H9 (cell line): ENCODE results near the gene MYO1C. TPM values are rescaled to one million over a fixed set of nuclear protein-coding genes. Genes with fewer than 3 reads are reported as not detected.

Experiments
- DNase-seq: peaks from one replicate; pipeline ENCODE4 v3.0.0-alpha.2; 2017
- H2AFZ ChIP-seq: one replicate; pipeline ENCODE4 v1.6.1; 2013; ENCODE audit warnings: mild to moderate bottlenecking, low read length, control low read depth, moderate library complexity
- H2AK5ac ChIP-seq: 2 replicates; pipeline ENCODE4 v1.6.1; 2013; ENCODE audit warnings: low read length, control low read depth, mixed read lengths; ENCODE audit not compliant: insufficient read length
- H2BK120ac ChIP-seq: one replicate; pipeline ENCODE4 v1.6.1; 2013; ENCODE audit warnings: low read depth, mild to moderate bottlenecking, low read length, control low read depth, inconsistent platforms; ENCODE audit not compliant: poor library complexity, severe bottlenecking
- H2BK12ac ChIP-seq: 2 replicates; pipeline ENCODE4 v1.6.1; 2013; ENCODE audit warnings: low read length, control low read depth, mixed read lengths, low read depth; ENCODE audit not compliant: insufficient read length
- H2BK15ac ChIP-seq: 2 replicates; pipeline ENCODE4 v1.6.1; 2013; ENCODE audit warnings: low read depth, low read length, control low read depth
- H2BK20ac ChIP-seq: one replicate; pipeline ENCODE4 v1.6.1; 2013; ENCODE audit warnings: low read depth, mild to moderate bottlenecking, low read length, control low read depth, inconsistent platforms; ENCODE audit not compliant: poor library complexity, severe bottlenecking
- H2BK5ac ChIP-seq: 2 replicates; pipeline ENCODE4 v1.6.1; 2013; ENCODE audit warnings: low read length, control low read depth, mixed read lengths; ENCODE audit not compliant: insufficient read length
- H3K14ac ChIP-seq: 2 replicates; pipeline ENCODE4 v1.6.1; 2013; ENCODE audit warnings: low read length, control low read depth; ENCODE audit not compliant: insufficient read depth
- H3K18ac ChIP-seq: 2 replicates; pipeline ENCODE4 v1.6.1; 2013; ENCODE audit warnings: low read depth, mild to moderate bottlenecking, mixed read lengths, low read length, control low read depth; ENCODE audit not compliant: insufficient read length
- H3K23ac ChIP-seq: 2 replicates; pipeline ENCODE4 v1.6.1; 2013; ENCODE audit warnings: low read length, control low read depth, mixed read lengths, low read depth; ENCODE audit not compliant: insufficient read length
- H3K23me2 ChIP-seq: 2 replicates; pipeline ENCODE4 v1.6.1; 2013; ENCODE audit warnings: low read depth, mild to moderate bottlenecking, mixed read lengths, low read length, control low read depth; ENCODE audit not compliant: insufficient read length, poor library complexity, severe bottlenecking
- H3K27ac ChIP-seq: 2 replicates; pipeline ENCODE4 v1.5.1; 2013; ENCODE audit warnings: low read length, control low read depth, mixed read lengths, low read depth; ENCODE audit not compliant: insufficient read length
- H3K27me3 ChIP-seq: 2 replicates; pipeline ENCODE4 v1.6.1; 2013; ENCODE audit warnings: low read length, control low read depth, inconsistent platforms; ENCODE audit not compliant: insufficient read depth
- H3K4ac ChIP-seq: 2 replicates; pipeline ENCODE4 v1.6.1; 2013; ENCODE audit warnings: low read depth, mild to moderate bottlenecking, control low read depth, inconsistent platforms, low read length, moderate library complexity
- H3K4me1 ChIP-seq: 2 replicates; pipeline ENCODE4 v1.6.1; 2013; ENCODE audit warnings: low read length, control low read depth, inconsistent platforms; ENCODE audit not compliant: insufficient read depth
- H3K4me2 ChIP-seq: 2 replicates; pipeline ENCODE4 v1.6.1; 2013; ENCODE audit warnings: low read length, control low read depth, mixed read lengths; ENCODE audit not compliant: insufficient read length, insufficient read depth
- H3K56ac ChIP-seq: 2 replicates; pipeline ENCODE4 v1.6.1; 2013; ENCODE audit warnings: low read depth, mild to moderate bottlenecking, mixed read lengths, low read length, control low read depth; ENCODE audit not compliant: insufficient read length
- H3K79me1 ChIP-seq: 2 replicates; pipeline ENCODE4 v1.6.1; 2013; ENCODE audit warnings: low read depth, mild to moderate bottlenecking, moderate library complexity, low read length, control low read depth, inconsistent platforms; ENCODE audit not compliant: insufficient read depth, poor library complexity, severe bottlenecking
- H3K79me2 ChIP-seq: 2 replicates; pipeline ENCODE4 v1.6.1; 2013; ENCODE audit warnings: low read length, control low read depth, inconsistent platforms; ENCODE audit not compliant: insufficient read depth
- H3K9ac ChIP-seq: 2 replicates; pipeline ENCODE4 v1.6.1; 2013; ENCODE audit warnings: low read length, control low read depth, mixed read lengths; ENCODE audit not compliant: insufficient read length; ENCODE audit errors: extremely low read depth
- H3K9me3 ChIP-seq: one replicate; pipeline ENCODE4 v1.6.1; 2013; ENCODE audit warnings: low read depth, low read length, inconsistent platforms; ENCODE audit not compliant: control insufficient read depth
- H3T11ph ChIP-seq: one replicate; pipeline ENCODE4 v1.6.1; 2013; ENCODE audit warnings: mild to moderate bottlenecking, low read length, control low read depth, inconsistent platforms
- H4K20me1 ChIP-seq: one replicate; pipeline ENCODE4 v1.6.1; 2013; ENCODE audit not compliant: control insufficient read depth, insufficient read length, insufficient read depth
- H4K5ac ChIP-seq: 2 replicates; pipeline ENCODE4 v1.6.1; 2013; ENCODE audit warnings: low read depth, mild to moderate bottlenecking, mixed read lengths, low read length, control low read depth; ENCODE audit not compliant: insufficient read length
- H4K8ac ChIP-seq: replicated peaks from 2 replicates; pipeline ENCODE4 v1.6.1; 2013; ENCODE audit warnings: low read length, control low read depth, mixed read lengths, low read depth; ENCODE audit not compliant: insufficient read length
- H4K91ac ChIP-seq: 2 replicates; pipeline ENCODE4 v1.6.1; 2013; ENCODE audit warnings: low read depth, mild to moderate bottlenecking, moderate library complexity, mixed read lengths, low read length, control low read depth; ENCODE audit not compliant: insufficient read length
- H3K27ac Mint-ChIP-seq, 3 experiments: 2 replicates in 2 of 3; 3 replicates in 1 of 3; pipeline ENCODE4 v1.8.0; 2020 to 2021; ENCODE audit warnings: mixed read lengths in 3 of 3, mild to moderate bottlenecking in 1 of 3, moderate library complexity in 1 of 3
- H3K27me3 Mint-ChIP-seq: 2 replicates; pipeline ENCODE4 v1.8.0; 2021; ENCODE audit warnings: low read depth, mild to moderate bottlenecking, moderate library complexity, mixed read lengths
- H3K36me3 Mint-ChIP-seq, 3 experiments: 2 replicates in 2 of 3; 3 replicates in 1 of 3; pipeline ENCODE4 v1.8.0; 2020 to 2021; ENCODE audit warnings: low read depth in 3 of 3, mixed read lengths in 3 of 3; ENCODE audit not compliant: insufficient read depth in 1 of 3
- H3K4me1 Mint-ChIP-seq, 2 experiments: 2 replicates each; pipeline ENCODE4 v1.8.0; 2020; ENCODE audit warnings: mixed read lengths in 2 of 2
- H3K4me3 Mint-ChIP-seq, 2 experiments: 2 replicates in 1 of 2; 3 replicates in 1 of 2; pipeline ENCODE4 v1.8.0; 2020 to 2021; ENCODE audit warnings: mild to moderate bottlenecking in 2 of 2, mixed read lengths in 2 of 2, moderate library complexity in 1 of 2
- H3K9me3 Mint-ChIP-seq, 2 experiments: 2 replicates in 1 of 2; 3 replicates in 1 of 2; pipeline ENCODE4 v1.8.0; 2020; ENCODE audit warnings: mild to moderate bottlenecking in 2 of 2, mixed read lengths in 2 of 2, moderate library complexity in 1 of 2
- CTCF ChIP-seq: fragments of 200-600 bp; sonication (generic); conservative IDR thresholded peaks from 3 replicates; pipeline ENCODE4 v1.8.0; 2021; ENCODE audit warnings: antibody characterized with exemption, mild to moderate bottlenecking
- WGBS: extraction: QIAGEN DNeasy Blood & Tissue Kit; methylation state at CpG from one replicate; pipeline ENCODE4 v1.1.7; 2013; ENCODE audit warnings: missing lambda C conversion rate, low lambda C conversion rate, mixed read lengths; ENCODE audit not compliant: insufficient read length; ENCODE audit errors: extremely low coverage; 5-methylcytosine and 5-hydroxymethylcytosine counted together
- total RNA-seq: library from RNA; stranded (reverse); gene quantifications from 2 replicates; pipeline ENCODE4 v1.2.1, GENCODE V29; 2021

Gene MYO1C
- total RNA-seq, 1 experiment from 2014 or later, result 86.5 TPM

- Histone ChIP-seq H4K20me1 (no peaks in the 10 kb centered on the region), H3K23me2 (peaks cover 11% of the 10 kb centered on the region), H3T11ph (no peak overlapping the region), H3K23ac (no peak overlapping the region), H3K4me1 (no peaks in the 10 kb centered on the region), H4K8ac (no peak overlapping the region), H2BK120ac (no peak overlapping the region), H2BK5ac (no peak overlapping the region), H3K56ac (no peak overlapping the region), H3K4ac (no peak overlapping the region), H4K91ac (no peak overlapping the region), H3K9me3 (no peaks in the 10 kb centered on the region), H4K5ac (no peak overlapping the region), H3K18ac (no peak overlapping the region), H2BK20ac (no peak overlapping the region), H2AFZ (no peak overlapping the region), H2BK12ac (no peak overlapping the region), H3K9ac (no peak overlapping the region), H3K79me1 (no peaks in the 10 kb centered on the region), H3K4me2 (no peak overlapping the region), H3K14ac (no peak overlapping the region; the same call in 1 of the 2 replicates), H3K27me3 (no peaks in the 10 kb centered on the region), H2BK15ac (no peak overlapping the region), H3K27ac (no peak overlapping the region), H2AK5ac (no peak overlapping the region), H3K79me2 (no peaks in the 10 kb centered on the region)
- TF ChIP-seq CTCF, result no peak
- H3K4me3 Mint-ChIP-seq, result no peak overlapping the region
- no CpG with 5 or more reads among the region's 20 CpGs for WGBS
- peaks cover 14 to 24% of the 10 kb centered on the region in 2 experiments for H3K4me1 Mint-ChIP-seq
- peaks cover 2% of the 10 kb centered on the region; the same call in 1 of the 2 replicates for H3K27me3 Mint-ChIP-seq
- DNase-seq, result no peak
- peaks cover 0 to 3% of the 10 kb centered on the region in 2 experiments; a peak in 2 of 5 replicates for H3K9me3 Mint-ChIP-seq
- peaks cover 2 to 55% (median 48%) of the 10 kb centered on the region in 3 experiments; a peak in 6 of 7 replicates for H3K36me3 Mint-ChIP-seq
- H3K27ac Mint-ChIP-seq, result no peak overlapping the region
Measured at GRCh38 chr17:1482680-1483079, 9.8 kb downstream of the MYO1C start.
